Esophagus muscularis mucosa (tissue), 3 donors: ENCODE results near the gene SARM1.

Experiments used
- POLR2A ChIP-seq: fragments of 450-650 bp; IDR thresholded peaks from one replicate; pipeline ENCODE4 v1.6.1; 2017; ENCODE audit warnings: antibody characterized with exemption, moderate library complexity, mild to moderate bottlenecking, low read depth
- TF ChIP-seq, protein P1 (sequence below), 3 experiments: fragments of 200-600 bp in 2 of 3; fragments of 450-650 bp in 1 of 3; sonication (generic) in 2 of 3; IDR thresholded peaks; one replicate each; pipeline ENCODE4 v1.5.1; 2017 to 2019; ENCODE audit warnings: antibody characterized with exemption in 3 of 3, mild to moderate bottlenecking in 2 of 3, moderate library complexity in 1 of 3

DNA sequence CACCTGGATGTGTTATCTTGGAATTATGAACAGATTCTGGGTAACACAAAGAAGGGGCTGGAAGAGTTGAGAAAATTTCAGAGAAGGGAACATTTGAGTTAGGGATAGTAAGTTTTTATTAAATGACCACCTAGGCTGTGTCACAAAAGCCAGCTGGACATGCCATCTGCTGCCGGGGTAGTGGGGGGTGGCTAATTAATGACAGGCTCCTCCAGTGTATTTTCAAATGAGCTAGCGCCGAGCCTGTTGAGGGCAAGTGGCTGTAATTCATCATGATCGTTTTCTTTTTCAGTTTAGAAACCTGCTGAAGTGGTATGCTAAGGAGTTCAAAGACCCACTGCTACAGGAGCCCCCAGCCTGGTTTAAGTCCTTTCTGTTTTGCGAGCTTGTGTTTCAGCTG, 46.3 kb upstream of the SARM1 start:
- TF ChIP-seq, protein P1, sequence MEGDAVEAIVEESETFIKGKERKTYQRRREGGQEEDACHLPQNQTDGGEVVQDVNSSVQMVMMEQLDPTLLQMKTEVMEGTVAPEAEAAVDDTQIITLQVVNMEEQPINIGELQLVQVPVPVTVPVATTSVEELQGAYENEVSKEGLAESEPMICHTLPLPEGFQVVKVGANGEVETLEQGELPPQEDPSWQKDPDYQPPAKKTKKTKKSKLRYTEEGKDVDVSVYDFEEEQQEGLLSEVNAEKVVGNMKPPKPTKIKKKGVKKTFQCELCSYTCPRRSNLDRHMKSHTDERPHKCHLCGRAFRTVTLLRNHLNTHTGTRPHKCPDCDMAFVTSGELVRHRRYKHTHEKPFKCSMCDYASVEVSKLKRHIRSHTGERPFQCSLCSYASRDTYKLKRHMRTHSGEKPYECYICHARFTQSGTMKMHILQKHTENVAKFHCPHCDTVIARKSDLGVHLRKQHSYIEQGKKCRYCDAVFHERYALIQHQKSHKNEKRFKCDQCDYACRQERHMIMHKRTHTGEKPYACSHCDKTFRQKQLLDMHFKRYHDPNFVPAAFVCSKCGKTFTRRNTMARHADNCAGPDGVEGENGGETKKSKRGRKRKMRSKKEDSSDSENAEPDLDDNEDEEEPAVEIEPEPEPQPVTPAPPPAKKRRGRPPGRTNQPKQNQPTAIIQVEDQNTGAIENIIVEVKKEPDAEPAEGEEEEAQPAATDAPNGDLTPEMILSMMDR (IDR thresholded peaks at IDR 0.05), result no peak
- no peak for TF ChIP-seq POLR2A
